Natural killer cell (primary cell): ENCODE data around the gene KIAA0513. TPM values are rescaled to one million over a fixed set of nuclear protein-coding genes. Genes with fewer than 3 reads are reported as not detected.

ENCODE experiments used
- ATAC-seq, 3 donors: fragments of 150-1000 bp in 2 of 3; fragments of 200-7000 bp in 1 of 3; cut with Tn5 transposase; 1 replicate in 1 of 3; 2 replicates in 2 of 3; pipeline ENCODE4 v1.10.0; 2021; ENCODE audit warnings: mild to moderate bottlenecking in 2 of 3, moderate library complexity in 2 of 3
- DNase-seq, 2 donors: peaks; one replicate each; pipeline versions ENCODE4 v3.0.0 to v3.0.0-alpha.2; 2013 to 2021; ENCODE audit warnings: mixed read lengths in 1 of 2
- H3K27ac ChIP-seq: one replicate; pipeline ENCODE4 v1.5.1; 2013; ENCODE audit warnings: mild to moderate bottlenecking, low read length
- H3K27me3 ChIP-seq: one replicate; pipeline ENCODE4 v1.6.1; 2013; ENCODE audit warnings: low read length; ENCODE audit not compliant: control insufficient read depth, insufficient read depth
- H3K36me3 ChIP-seq: one replicate; pipeline ENCODE4 v1.6.1; 2013; ENCODE audit warnings: low read length; ENCODE audit not compliant: control insufficient read depth, insufficient read depth
- H3K4me1 ChIP-seq: one replicate; pipeline ENCODE4 v1.6.1; 2013; ENCODE audit warnings: low read length; ENCODE audit not compliant: control insufficient read depth, insufficient read depth
- H3K4me3 ChIP-seq: one replicate; pipeline ENCODE4 v1.5.1; 2013; ENCODE audit warnings: low read length
- H3K9me3 ChIP-seq: one replicate; pipeline ENCODE4 v1.6.1; 2013; ENCODE audit warnings: low read length; ENCODE audit not compliant: control insufficient read depth, insufficient read depth
- H3K27ac Mint-ChIP-seq, 2 donors: one replicate each; pipeline ENCODE4 v1.8.0; 2022; ENCODE audit warnings: mild to moderate bottlenecking in 2 of 2, mixed read lengths in 2 of 2, moderate library complexity in 1 of 2
- H3K27me3 Mint-ChIP-seq, 2 donors: one replicate each; pipeline ENCODE4 v1.8.0; 2022; ENCODE audit warnings: low read depth in 2 of 2, mixed read lengths in 2 of 2
- H3K36me3 Mint-ChIP-seq: one replicate; pipeline ENCODE4 v1.8.0; 2022; ENCODE audit warnings: mixed read lengths
- H3K4me1 Mint-ChIP-seq, 2 donors: one replicate each; pipeline ENCODE4 v1.8.0; 2022; ENCODE audit warnings: mixed read lengths in 2 of 2
- H3K4me3 Mint-ChIP-seq: one replicate; pipeline ENCODE4 v1.8.0; 2022; ENCODE audit warnings: mild to moderate bottlenecking, moderate library complexity, mixed read lengths
- H3K9me3 Mint-ChIP-seq, 2 donors: one replicate each; pipeline ENCODE4 v1.8.0; 2022; ENCODE audit warnings: mixed read lengths in 2 of 2
- CTCF ChIP-seq: fragments of 200-600 bp; IDR thresholded peaks from one replicate; pipeline ENCODE4 v1.8.0; 2022; ENCODE audit warnings: antibody characterized with exemption
- WGBS: methylation state at CpG from one replicate; pipeline ENCODE4 v1.1.7; 2013; ENCODE audit warnings: missing lambda C conversion rate; ENCODE audit not compliant: insufficient coverage; 5-methylcytosine and 5-hydroxymethylcytosine counted together
- intact Hi-C: fragments of 100-400 bp; cut with micrococcal nuclease; formaldehyde crosslinking; loops from one replicate; pipeline ENCODE4 v1.14.2; 2022
- total RNA-seq, 4 donors: library from RNA; stranded (reverse); fragments of 120-200 nt in 1 of 4; gene quantifications; one replicate each; pipeline versions ENCODE4 v1.2.3 to v1.2.4, GENCODE V29; 2013 to 2022

The KIAA0513 gene
- total RNA-seq, 3 donors from 2014 or later (not counting 1 experiment from before 2014, with no cell fraction given): 7.9 to 17.7 (median 12.1) TPM

DNA sequence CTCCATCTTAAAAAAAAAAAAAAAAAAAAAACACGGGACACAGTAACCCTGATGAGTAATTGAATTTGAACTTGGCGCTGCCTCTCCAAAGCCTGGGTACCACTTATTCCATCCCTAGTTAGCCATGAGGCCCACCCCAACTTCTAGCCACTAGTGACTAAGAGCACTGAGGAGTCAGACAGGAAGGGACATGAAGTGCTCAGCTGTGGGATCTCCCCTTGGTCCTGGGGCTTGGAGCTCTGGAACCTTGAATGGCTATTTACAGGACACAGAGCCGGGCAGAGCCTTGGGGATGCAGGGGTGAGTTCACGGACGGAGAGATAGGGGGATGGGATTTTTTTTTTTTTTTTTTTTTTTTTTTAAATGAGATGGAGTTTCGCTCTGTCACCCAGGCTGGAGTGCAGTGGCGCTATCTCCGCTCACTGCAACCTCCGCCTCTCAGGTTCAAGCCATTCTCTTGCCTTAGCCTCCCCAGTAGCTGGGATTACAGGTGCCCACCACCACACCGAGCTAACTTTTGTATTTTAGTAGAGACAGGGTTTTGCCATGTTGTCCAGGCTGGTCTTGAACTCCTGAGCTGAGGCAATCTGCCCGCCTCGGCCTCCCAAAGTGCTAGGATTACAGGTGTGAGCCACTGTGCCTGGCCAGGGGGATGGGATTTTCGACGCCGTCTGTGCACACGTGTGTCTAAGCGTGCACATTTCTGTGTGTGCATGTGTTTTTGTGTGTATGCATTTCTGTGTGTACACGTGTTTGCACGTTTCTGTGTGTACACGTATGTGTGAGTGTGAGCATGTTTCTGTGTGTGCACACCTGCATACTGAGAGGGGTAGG lies 105.1 kb downstream of the KIAA0513 start:
- Histone ChIP-seq H3K27me3 (peaks cover 3% of the 10 kb centered on the region), H3K4me3 (no peak overlapping the region), H3K27ac (no peak overlapping the region), H3K36me3 (no peaks in the 10 kb centered on the region), H3K9me3 (no peaks in the 10 kb centered on the region), H3K4me1 (peaks cover 31% of the 10 kb centered on the region)
- intact Hi-C loops: no loop called here
- Mint-ChIP-seq H3K9me3 (no peaks in the 10 kb centered on the region), H3K4me1 (peaks cover 13 to 14% of the 10 kb centered on the region in 2 donors), H3K27ac (no peak overlapping the region), H3K36me3 (no peaks in the 10 kb centered on the region), H3K4me3 (no peak overlapping the region), H3K27me3 (peaks cover 3 to 9% of the 10 kb centered on the region in 2 donors)
- DNase-seq: no peak
- no peak for ATAC-seq
- no peak for TF ChIP-seq CTCF
- WGBS: 98% methylated on average over 19 of the region's 20 CpGs

GRCh38 chr16:85133290-85133599 lies 105.7 kb downstream of the KIAA0513 start:
- no peak for DNase-seq
- H3K36me3 ChIP-seq: no peaks in the 10 kb centered on the region
- H3K4me3 Mint-ChIP-seq: no peak overlapping the region
- peaks cover 35% of the 10 kb centered on the region for H3K4me1 ChIP-seq
- no peaks in the 10 kb centered on the region for H3K9me3 ChIP-seq
- WGBS: 88% methylated on average over 1 of the region's 1 CpG
- H3K27me3 ChIP-seq: peaks cover 4% of the 10 kb centered on the region
- H3K9me3 Mint-ChIP-seq: no peaks in the 10 kb centered on the region
- H3K4me3 ChIP-seq: no peak overlapping the region
- no peak overlapping the region for H3K27ac Mint-ChIP-seq
- H3K4me1 Mint-ChIP-seq: peaks cover 17 to 20% of the 10 kb centered on the region in 2 donors
- intact Hi-C loops: no loop called here
- no peak for ATAC-seq
- H3K27me3 Mint-ChIP-seq: peaks cover 9 to 14% of the 10 kb centered on the region in 2 donors
- H3K36me3 Mint-ChIP-seq: no peaks in the 10 kb centered on the region
- no peak overlapping the region for H3K27ac ChIP-seq
- TF ChIP-seq CTCF: no peak

DNA sequence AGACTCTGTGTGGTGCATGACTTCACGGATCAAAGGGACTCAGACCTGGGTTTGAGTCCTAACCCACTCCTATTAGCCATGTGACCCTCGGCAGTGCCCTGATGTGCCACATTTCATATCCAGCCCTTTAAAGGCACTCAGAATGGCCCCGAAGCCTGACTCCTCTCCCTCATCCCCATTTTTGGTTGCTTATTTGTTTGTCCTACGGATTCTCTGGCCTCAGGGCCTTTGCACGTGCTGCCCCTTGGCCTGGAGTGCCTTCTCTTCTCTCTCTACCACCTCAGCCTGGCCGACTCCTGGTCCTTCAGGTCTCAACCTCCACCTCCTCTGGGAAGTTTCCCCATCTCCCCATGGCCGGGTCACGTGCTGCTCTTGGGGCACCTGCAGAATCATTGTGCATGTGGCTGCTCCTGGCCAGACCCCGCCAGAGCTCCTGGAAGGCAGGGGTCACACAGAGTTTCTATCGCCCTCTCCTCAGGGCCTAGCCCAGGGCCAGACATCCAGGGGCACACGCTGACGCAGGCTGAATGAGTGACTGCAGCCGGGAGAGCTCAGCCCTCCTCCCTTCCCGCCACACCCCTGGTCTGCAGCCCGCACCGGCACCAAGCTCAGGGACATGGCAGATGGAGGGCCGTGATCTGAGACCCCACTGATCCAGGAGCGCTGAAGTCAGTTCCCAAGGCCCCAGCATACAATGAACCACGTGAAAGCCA lies 106.6 kb downstream of the KIAA0513 start:
- intact Hi-C loops: no loop called here
- TF ChIP-seq CTCF: no peak
- Mint-ChIP-seq H3K4me3 (no peak overlapping the region), H3K4me1 (peaks cover 20 to 24% of the 10 kb centered on the region in 2 donors), H3K36me3 (no peaks in the 10 kb centered on the region), H3K27ac (no peak overlapping the region), H3K27me3 (peaks cover 19 to 22% of the 10 kb centered on the region in 2 donors), H3K9me3 (no peaks in the 10 kb centered on the region)
- H3K4me1 ChIP-seq: peaks cover 41% of the 10 kb centered on the region
- no peak overlapping the region for H3K4me3 ChIP-seq
- H3K36me3 ChIP-seq: no peaks in the 10 kb centered on the region
- no peak overlapping the region for H3K27ac ChIP-seq
- ATAC-seq (no peak), DNase-seq (no peak)
- 91% methylated on average over 19 of the region's 19 CpGs for WGBS
- no peaks in the 10 kb centered on the region for H3K9me3 ChIP-seq
- H3K27me3 ChIP-seq: peaks cover 4% of the 10 kb centered on the region
